NT2/D1 (cell line): ENCODE data around the gene CD53.

Experiments used
- SUZ12 ChIP-seq: IDR thresholded peaks from 2 replicates; pipeline ENCODE4 v1.6.1; 2011; ENCODE audit not compliant: insufficient read length, insufficient read depth; ENCODE audit errors: extremely low read depth
- ZNF274 ChIP-seq: IDR thresholded peaks from 2 replicates; pipeline ENCODE4 v1.6.1; 2011; ENCODE audit warnings: mild to moderate bottlenecking, low read depth, low read length

GRCh38 chr1:110879758-110880606, 7.0 kb downstream of the CD53 start:
- TF ChIP-seq SUZ12, result no peak
- TF ChIP-seq ZNF274, result no peak
